ENCODE measurements around the gene PCSK6. TPM values are rescaled to one million over a fixed set of nuclear protein-coding genes. Genes with fewer than 3 reads are reported as not detected.

The PCSK6 gene
- total and polyA plus RNA-seq, 3 experiments from 2014 or later = 0.74 to 1.7 (median 0.95) TPM

DNA sequence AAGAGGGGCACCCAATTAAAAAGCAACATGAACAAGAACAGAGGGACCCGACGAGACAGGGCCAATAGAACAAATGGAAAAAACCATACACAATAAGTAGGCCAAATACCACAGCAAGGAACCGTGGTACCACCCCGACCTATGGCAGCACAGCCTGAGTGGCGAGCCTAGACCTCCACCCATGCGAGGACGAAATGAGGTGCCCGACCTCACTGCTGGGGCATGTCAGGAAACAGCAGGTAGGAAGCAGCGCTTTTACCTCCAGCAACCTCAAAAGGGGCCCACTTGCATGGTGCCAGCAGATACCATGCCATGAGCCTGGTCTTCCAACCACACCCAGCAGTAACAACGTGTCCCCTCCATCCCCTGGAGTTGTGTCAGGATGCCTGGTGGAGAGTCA lies 77.9 kb downstream of the PCSK6 start:
- Mint-ChIP-seq H3K27me3 (peaks cover 13 to 24% of the 10 kb centered on the region in 2 donors), H3K27ac (no peak overlapping the region), H3K4me3 (no peak overlapping the region), H3K4me1 (no peaks in the 10 kb centered on the region), H3K9me3 (peaks cover 0 to 5% (median 0%) of the 10 kb centered on the region in 5 donors), H3K36me3 (no peaks in the 10 kb centered on the region)
- POLR2A ChIA-PET = no interaction called here
- no peaks in the 10 kb centered on the region for H3K9me3 ChIP-seq (ENCODE audit: low read length)
- CTCF ChIA-PET = no interaction called here
- H3K27me3 ChIP-seq (ENCODE audit: insufficient read depth, low read length, poor library complexity, severe bottlenecking) = no peaks in the 10 kb centered on the region
- DNase-seq = no peak
- no peaks in the 10 kb centered on the region for H3K36me3 ChIP-seq (ENCODE audit: insufficient read depth, low read length)
- H3K27ac ChIP-seq (ENCODE audit: low read depth, low read length) = no peak overlapping the region
- H3K4me1 ChIP-seq (ENCODE audit: insufficient read depth, low read length) = no peaks in the 10 kb centered on the region
- H3K4me3 ChIP-seq (ENCODE audit: low read length) = no peak overlapping the region

GRCh38 chr15:101411085-101411484 lies 78.4 kb downstream of the PCSK6 start:
- H3K9me3 Mint-ChIP-seq = peaks cover 0 to 3% (median 0%) of the 10 kb centered on the region in 5 donors
- CTCF ChIA-PET = no interaction called here
- peaks cover 12 to 26% of the 10 kb centered on the region in 2 donors for H3K27me3 Mint-ChIP-seq
- Histone ChIP-seq H3K36me3 (ENCODE audit: insufficient read depth, low read length) (no peaks in the 10 kb centered on the region), H3K27ac (ENCODE audit: low read depth, low read length) (no peak overlapping the region), H3K27me3 (ENCODE audit: insufficient read depth, low read length, poor library complexity, severe bottlenecking) (no peaks in the 10 kb centered on the region), H3K9me3 (ENCODE audit: low read length) (no peaks in the 10 kb centered on the region), H3K4me3 (ENCODE audit: low read length) (no peak overlapping the region), H3K4me1 (ENCODE audit: insufficient read depth, low read length) (no peaks in the 10 kb centered on the region)
- no peak overlapping the region for H3K4me3 Mint-ChIP-seq
- H3K27ac Mint-ChIP-seq = no peak overlapping the region
- POLR2A ChIA-PET = no interaction called here
- no peaks in the 10 kb centered on the region for H3K4me1 Mint-ChIP-seq
- no peaks in the 10 kb centered on the region for H3K36me3 Mint-ChIP-seq
- DNase-seq = no peak

GRCh38 chr15:101410612-101411011 lies 78.9 kb downstream of the PCSK6 start:
- ChIA-PET POLR2A (no interaction called here), CTCF (no interaction called here)
- no peaks in the 10 kb centered on the region for H3K4me1 ChIP-seq (ENCODE audit: insufficient read depth, low read length)
- Mint-ChIP-seq H3K4me3 (no peak overlapping the region), H3K4me1 (no peaks in the 10 kb centered on the region), H3K36me3 (no peaks in the 10 kb centered on the region), H3K9me3 (peaks cover 0 to 3% (median 0%) of the 10 kb centered on the region in 5 donors), H3K27ac (no peak overlapping the region), H3K27me3 (peaks cover 10 to 24% of the 10 kb centered on the region in 2 donors)
- no peaks in the 10 kb centered on the region for H3K27me3 ChIP-seq (ENCODE audit: insufficient read depth, low read length, poor library complexity, severe bottlenecking)
- H3K9me3 ChIP-seq (ENCODE audit: low read length) = no peaks in the 10 kb centered on the region
- DNase-seq = no peak
- no peaks in the 10 kb centered on the region for H3K36me3 ChIP-seq (ENCODE audit: insufficient read depth, low read length)
- no peak overlapping the region for H3K27ac ChIP-seq (ENCODE audit: low read depth, low read length)
- H3K4me3 ChIP-seq (ENCODE audit: low read length) = no peak overlapping the region

- Histone ChIP-seq H3K9me3 (ENCODE audit: low read length) (no peaks in the 10 kb centered on the region), H3K4me1 (ENCODE audit: insufficient read depth, low read length) (no peaks in the 10 kb centered on the region), H3K36me3 (ENCODE audit: insufficient read depth, low read length) (no peaks in the 10 kb centered on the region), H3K27ac (ENCODE audit: low read depth, low read length) (no peak overlapping the region), H3K4me3 (ENCODE audit: low read length) (no peak overlapping the region), H3K27me3 (ENCODE audit: insufficient read depth, low read length, poor library complexity, severe bottlenecking) (no peaks in the 10 kb centered on the region)
- H3K27ac Mint-ChIP-seq = no peak overlapping the region
- ChIA-PET CTCF (no interaction called here), POLR2A (no interaction called here)
- no peak for DNase-seq
- no peak overlapping the region for H3K4me3 Mint-ChIP-seq
- no peaks in the 10 kb centered on the region for H3K4me1 Mint-ChIP-seq
- H3K27me3 Mint-ChIP-seq = peaks cover 10 to 33% of the 10 kb centered on the region in 2 donors
- H3K36me3 Mint-ChIP-seq = no peaks in the 10 kb centered on the region
- no peaks in the 10 kb centered on the region for H3K9me3 Mint-ChIP-seq
These were observed 79.9 kb downstream of the PCSK6 start for GRCh38 chr15:101409621-101410020.

- Mint-ChIP-seq H3K4me1 (no peaks in the 10 kb centered on the region), H3K27ac (no peak overlapping the region), H3K4me3 (no peak overlapping the region), H3K27me3 (peaks cover 10 to 35% of the 10 kb centered on the region in 2 donors), H3K9me3 (no peaks in the 10 kb centered on the region), H3K36me3 (no peaks in the 10 kb centered on the region)
- CTCF ChIA-PET = no interaction called here
- no peak for DNase-seq
- POLR2A ChIA-PET = no interaction called here
- Histone ChIP-seq H3K27ac (ENCODE audit: low read depth, low read length) (no peak overlapping the region), H3K27me3 (ENCODE audit: insufficient read depth, low read length, poor library complexity, severe bottlenecking) (no peaks in the 10 kb centered on the region), H3K9me3 (ENCODE audit: low read length) (no peaks in the 10 kb centered on the region), H3K36me3 (ENCODE audit: insufficient read depth, low read length) (no peaks in the 10 kb centered on the region), H3K4me1 (ENCODE audit: insufficient read depth, low read length) (no peaks in the 10 kb centered on the region), H3K4me3 (ENCODE audit: low read length) (no peak overlapping the region)
These were observed 81.3 kb downstream of the PCSK6 start for GRCh38 chr15:101407966-101408775.

DNA sequence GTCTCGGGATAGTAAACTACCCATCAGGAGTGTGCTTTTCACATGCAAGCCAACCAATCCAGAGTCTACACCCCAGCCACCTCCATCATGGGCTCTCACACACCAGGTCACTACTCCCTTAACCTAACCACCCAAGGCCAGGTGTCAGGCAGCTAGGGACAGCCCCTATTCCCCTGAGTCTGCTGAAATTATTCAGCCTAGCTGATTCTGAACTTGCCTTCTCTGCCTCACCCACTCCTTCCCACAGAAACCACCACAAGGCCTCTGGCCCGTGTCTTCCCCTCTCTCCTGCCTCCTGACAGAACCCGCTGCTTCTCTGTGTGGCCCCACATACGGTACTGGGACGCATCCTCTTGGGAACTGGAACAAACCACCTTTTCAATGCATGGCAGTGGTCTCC lies 82.1 kb downstream of the PCSK6 start:
- no peak for DNase-seq
- Mint-ChIP-seq H3K9me3 (no peaks in the 10 kb centered on the region), H3K4me1 (no peaks in the 10 kb centered on the region), H3K27ac (no peak overlapping the region), H3K4me3 (no peak overlapping the region), H3K27me3 (peaks cover 10 to 35% of the 10 kb centered on the region in 2 donors), H3K36me3 (no peaks in the 10 kb centered on the region)
- no peaks in the 10 kb centered on the region for H3K36me3 ChIP-seq (ENCODE audit: insufficient read depth, low read length)
- no peaks in the 10 kb centered on the region for H3K4me1 ChIP-seq (ENCODE audit: insufficient read depth, low read length)
- H3K27ac ChIP-seq (ENCODE audit: low read depth, low read length) = no peak overlapping the region
- ChIA-PET POLR2A (no interaction called here), CTCF (no interaction called here)
- no peak overlapping the region for H3K4me3 ChIP-seq (ENCODE audit: low read length)
- no peaks in the 10 kb centered on the region for H3K27me3 ChIP-seq (ENCODE audit: insufficient read depth, low read length, poor library complexity, severe bottlenecking)
- no peaks in the 10 kb centered on the region for H3K9me3 ChIP-seq (ENCODE audit: low read length)

DNA sequence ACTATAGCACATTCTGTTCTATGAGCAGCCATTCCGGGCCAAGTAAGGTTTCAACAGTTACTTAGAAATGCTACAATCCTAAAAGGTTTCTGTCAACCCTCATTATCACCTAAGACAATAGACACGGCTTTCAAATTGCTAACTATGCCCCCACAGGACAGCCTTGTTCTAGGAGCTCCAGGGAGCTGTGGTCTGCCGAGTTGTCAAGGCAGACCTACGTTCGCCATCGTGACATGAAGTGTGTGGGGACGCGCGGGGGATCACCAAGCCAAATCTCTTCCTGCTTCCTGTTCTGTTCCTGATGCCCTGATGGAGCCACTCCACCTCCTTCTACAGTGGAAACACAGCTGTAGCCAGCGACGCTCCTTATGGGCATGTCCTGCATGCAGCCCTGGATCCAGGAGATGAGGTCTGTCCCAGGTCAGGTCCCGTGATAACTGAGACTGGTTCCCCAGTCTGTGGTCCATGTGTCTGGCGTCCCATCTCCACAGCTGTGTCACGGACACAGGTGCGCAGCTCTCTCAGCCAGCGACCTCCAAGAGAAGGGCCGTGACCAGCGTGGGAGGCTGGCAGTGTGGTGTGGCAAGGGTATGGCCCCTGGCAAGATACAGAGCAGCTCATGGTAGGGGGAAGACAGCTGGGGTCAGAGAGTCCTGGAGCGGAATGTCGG lies 82.8 kb downstream of the PCSK6 start:
- CTCF ChIA-PET = no interaction called here
- Mint-ChIP-seq H3K9me3 (no peaks in the 10 kb centered on the region), H3K27ac (no peak overlapping the region), H3K36me3 (no peaks in the 10 kb centered on the region), H3K4me1 (no peaks in the 10 kb centered on the region), H3K27me3 (peaks cover 10 to 35% of the 10 kb centered on the region in 2 donors), H3K4me3 (no peak overlapping the region)
- no peaks in the 10 kb centered on the region for H3K9me3 ChIP-seq (ENCODE audit: low read length)
- no peaks in the 10 kb centered on the region for H3K4me1 ChIP-seq (ENCODE audit: insufficient read depth, low read length)
- no peaks in the 10 kb centered on the region for H3K36me3 ChIP-seq (ENCODE audit: insufficient read depth, low read length)
- no peak overlapping the region for H3K27ac ChIP-seq (ENCODE audit: low read depth, low read length)
- no peaks in the 10 kb centered on the region for H3K27me3 ChIP-seq (ENCODE audit: insufficient read depth, low read length, poor library complexity, severe bottlenecking)
- no peak for DNase-seq
- POLR2A ChIA-PET = no interaction called here
- H3K4me3 ChIP-seq (ENCODE audit: low read length) = no peak overlapping the region

- DNase-seq = no peak
- H3K27me3 Mint-ChIP-seq = peaks cover 9 to 34% of the 10 kb centered on the region in 2 donors
- no peaks in the 10 kb centered on the region for H3K4me1 Mint-ChIP-seq
- ChIA-PET POLR2A (no interaction called here), CTCF (no interaction called here)
- no peaks in the 10 kb centered on the region for H3K36me3 Mint-ChIP-seq
- Histone ChIP-seq H3K27ac (ENCODE audit: low read depth, low read length) (no peak overlapping the region), H3K4me3 (ENCODE audit: low read length) (no peak overlapping the region), H3K27me3 (ENCODE audit: insufficient read depth, low read length, poor library complexity, severe bottlenecking) (no peaks in the 10 kb centered on the region), H3K4me1 (ENCODE audit: insufficient read depth, low read length) (no peaks in the 10 kb centered on the region), H3K9me3 (ENCODE audit: low read length) (no peaks in the 10 kb centered on the region), H3K36me3 (ENCODE audit: insufficient read depth, low read length) (no peaks in the 10 kb centered on the region)
- H3K9me3 Mint-ChIP-seq = no peaks in the 10 kb centered on the region
- no peak overlapping the region for H3K4me3 Mint-ChIP-seq
- H3K27ac Mint-ChIP-seq = no peak overlapping the region
These were observed 83.5 kb downstream of the PCSK6 start for GRCh38 chr15:101406036-101406435.

All from CD8-positive, alpha-beta memory T cell (primary cell).